ENCODE data around the gene SIGLEC8. TPM values are rescaled to one million over a fixed set of nuclear protein-coding genes. Genes with fewer than 3 reads are reported as not detected.

The SIGLEC8 gene
- not detected in 2 replicates for total RNA-seq
- long read RNA-seq = 0 reads

- no peaks in the 10 kb centered on the region for H3K36me3 Mint-ChIP-seq (ENCODE audit: low read depth)
- no peak within 1 kb of the TSS for H3K27ac Mint-ChIP-seq (ENCODE audit: unreplicated experiment)
- no peak for TF ChIP-seq CTCF (conservative IDR thresholded peaks at IDR 0.05)
- no peak for DNase-seq (ENCODE audit: low read depth, low spot score)
- no peaks in the 10 kb centered on the region for H3K9me3 Mint-ChIP-seq
- H3K27me3 Mint-ChIP-seq (ENCODE audit: low read depth) = peaks cover 46% of the 10 kb centered on the region
- no peak within 1 kb of the TSS for H3K4me3 Mint-ChIP-seq
- H3K4me1 Mint-ChIP-seq = no peaks in the 10 kb centered on the region
Observed at GRCh38 chr19:51458051-51458645, at the start of gene SIGLEC8. TSS of gene SIGLEC8 (minus strand) at chr19:51458454. CDS start at chr19:51458387, 67 bp downstream.

- Mint-ChIP-seq H3K9me3 (no peaks in the 10 kb centered on the region), H3K27ac (ENCODE audit: unreplicated experiment) (no peak overlapping the region), H3K4me1 (no peaks in the 10 kb centered on the region), H3K4me3 (no peak overlapping the region), H3K27me3 (ENCODE audit: low read depth) (peaks cover 70% of the 10 kb centered on the region), H3K36me3 (ENCODE audit: low read depth) (no peaks in the 10 kb centered on the region)
- TF ChIP-seq CTCF (conservative IDR thresholded peaks at IDR 0.05) = no peak
- no peak for DNase-seq (ENCODE audit: low read depth, low spot score)
Observed at GRCh38 chr19:51507640-51508058, 49.4 kb upstream of the SIGLEC8 start.

- Mint-ChIP-seq H3K9me3 (no peaks in the 10 kb centered on the region), H3K4me3 (no peak overlapping the region), H3K36me3 (ENCODE audit: low read depth) (no peaks in the 10 kb centered on the region), H3K27me3 (ENCODE audit: low read depth) (peaks cover 68% of the 10 kb centered on the region), H3K27ac (ENCODE audit: unreplicated experiment) (no peak overlapping the region), H3K4me1 (no peaks in the 10 kb centered on the region)
- no peak for TF ChIP-seq CTCF (conservative IDR thresholded peaks at IDR 0.05)
- DNase-seq (ENCODE audit: low read depth, low spot score) = no peak
Observed at GRCh38 chr19:51507192-51507591, 48.9 kb upstream of the SIGLEC8 start.

DNA sequence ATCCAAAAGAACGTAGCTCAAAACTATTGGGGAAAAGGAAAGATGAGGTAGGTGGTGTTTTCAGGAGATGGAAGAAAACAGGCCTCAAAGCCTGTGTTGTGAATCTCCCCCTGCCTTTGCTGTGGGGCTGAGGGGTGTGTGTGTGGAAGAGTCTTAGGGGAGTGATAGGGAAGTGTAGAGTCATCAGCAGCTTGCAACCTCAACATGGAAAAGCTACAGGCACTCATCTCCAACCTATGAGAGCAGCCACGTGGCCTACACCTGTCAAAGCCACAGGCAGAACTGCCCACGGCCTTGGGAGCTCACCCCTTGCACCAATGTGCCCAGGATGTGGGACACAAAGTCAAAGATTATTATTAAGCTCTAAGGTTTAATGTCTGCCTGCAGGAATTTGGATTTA is 47.6 kb upstream of the SIGLEC8 start:
- TF ChIP-seq CTCF (conservative IDR thresholded peaks at IDR 0.05) = no peak
- Mint-ChIP-seq H3K27ac (ENCODE audit: unreplicated experiment) (no peak overlapping the region), H3K27me3 (ENCODE audit: low read depth) (peaks cover 58% of the 10 kb centered on the region), H3K36me3 (ENCODE audit: low read depth) (no peaks in the 10 kb centered on the region), H3K4me3 (no peak overlapping the region), H3K4me1 (no peaks in the 10 kb centered on the region), H3K9me3 (no peaks in the 10 kb centered on the region)
- no peak for DNase-seq (ENCODE audit: low read depth, low spot score)

DNA sequence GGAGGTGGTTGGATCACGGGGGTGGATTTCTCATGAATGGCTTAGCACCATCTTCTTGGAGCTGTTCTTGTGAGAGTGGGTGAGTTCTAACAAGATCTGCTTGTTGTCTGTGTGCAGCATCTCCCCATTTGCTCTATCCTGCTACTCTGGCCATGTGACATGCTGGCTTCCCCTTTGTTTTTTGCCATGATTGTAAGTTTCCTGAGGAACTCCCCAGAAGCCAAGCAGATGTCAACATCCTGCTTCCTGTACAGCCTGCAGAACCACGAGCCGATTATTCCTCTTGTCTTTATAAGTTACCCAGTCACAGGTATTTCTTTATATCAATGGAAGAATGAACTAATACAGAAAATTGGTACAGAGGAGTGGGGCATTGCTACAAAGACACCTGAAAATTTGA is 45.6 kb upstream of the SIGLEC8 start:
- no peaks in the 10 kb centered on the region for H3K9me3 Mint-ChIP-seq
- H3K4me3 Mint-ChIP-seq = no peak overlapping the region
- H3K27ac Mint-ChIP-seq (ENCODE audit: unreplicated experiment) = no peak overlapping the region
- TF ChIP-seq CTCF (conservative IDR thresholded peaks at IDR 0.05) = no peak
- no peaks in the 10 kb centered on the region for H3K4me1 Mint-ChIP-seq
- H3K27me3 Mint-ChIP-seq (ENCODE audit: low read depth) = peaks cover 49% of the 10 kb centered on the region
- H3K36me3 Mint-ChIP-seq (ENCODE audit: low read depth) = no peaks in the 10 kb centered on the region
- DNase-seq (ENCODE audit: low read depth, low spot score) = no peak

Measured in neural crest cell (in vitro differentiated cells).